ENCODE results near the gene SERPING1.
"Not testable (repeated sequence)": the region's sequence is repeated elsewhere in the genome, so short reads cannot be mapped to it uniquely, and the experiment has no call there.

The SERPING1 gene

DNA sequence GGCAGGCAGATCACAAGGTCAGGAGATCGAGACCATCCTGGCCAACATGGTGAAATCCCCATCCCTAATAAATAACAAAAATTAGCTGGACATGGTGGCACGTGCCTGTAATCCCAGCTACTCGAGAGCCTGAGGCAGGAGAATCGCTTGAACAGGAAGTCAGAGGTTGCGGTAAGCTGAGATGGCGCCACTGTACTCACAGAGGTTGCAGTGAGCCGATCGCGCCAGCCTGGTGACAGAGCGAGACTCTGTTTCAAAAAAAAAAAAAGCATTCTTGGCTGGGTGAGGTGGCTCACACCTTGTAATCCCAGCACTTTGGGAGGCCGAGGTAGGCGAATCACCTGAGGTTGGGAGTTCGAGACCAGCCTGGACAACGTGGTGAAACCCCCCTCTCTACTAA is 54.7 kb downstream of the SERPING1 start:
- DNase-seq (ENCODE audit: low read depth in 2 of 3, low spot score in 1 of 3) = not testable (repeated sequence)

DNA sequence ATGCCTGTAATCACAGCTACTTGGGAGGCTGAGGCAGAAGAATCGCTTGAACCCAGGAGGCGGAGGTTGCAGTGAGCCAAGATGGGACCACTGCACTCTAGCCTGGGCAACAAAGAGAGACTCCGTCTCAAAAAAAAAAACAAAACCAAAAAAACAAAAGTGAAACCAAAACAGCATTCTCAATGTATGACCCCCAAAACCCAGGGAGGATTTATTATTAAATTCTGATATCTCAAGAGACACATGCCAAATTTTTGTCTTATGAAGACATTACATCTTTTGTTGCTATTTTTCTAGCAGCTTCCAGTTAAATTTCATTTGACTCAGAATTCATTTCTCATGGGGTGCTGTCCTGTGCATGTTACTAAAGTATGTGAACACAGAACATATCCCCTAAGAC is 55.2 kb downstream of the SERPING1 start:
- DNase-seq (ENCODE audit: low read depth in 2 of 3, low spot score in 1 of 3) = no peak

- no peak for DNase-seq (ENCODE audit: low read depth in 2 of 3, low spot score in 1 of 3)
These were observed 55.7 kb downstream of the SERPING1 start for GRCh38 chr11:57653163-57653562.

DNA sequence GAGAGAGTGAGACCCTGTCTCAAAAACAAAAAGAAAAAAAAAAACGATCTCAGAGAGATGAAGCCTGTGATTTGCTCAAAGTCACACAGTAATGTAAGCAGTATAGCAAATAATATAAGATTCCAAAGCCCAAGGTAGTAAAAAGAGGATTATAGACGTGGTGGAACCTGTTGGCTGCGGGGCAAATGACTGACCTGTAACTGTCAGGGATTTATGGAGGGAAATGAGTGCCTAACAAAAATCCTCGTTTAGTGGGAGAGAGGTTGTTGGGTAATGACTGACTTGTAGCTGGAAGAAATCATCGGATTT is 59.4 kb downstream of the SERPING1 start:
- no peak for DNase-seq (ENCODE audit: low read depth in 2 of 3, low spot score in 1 of 3)

DNA sequence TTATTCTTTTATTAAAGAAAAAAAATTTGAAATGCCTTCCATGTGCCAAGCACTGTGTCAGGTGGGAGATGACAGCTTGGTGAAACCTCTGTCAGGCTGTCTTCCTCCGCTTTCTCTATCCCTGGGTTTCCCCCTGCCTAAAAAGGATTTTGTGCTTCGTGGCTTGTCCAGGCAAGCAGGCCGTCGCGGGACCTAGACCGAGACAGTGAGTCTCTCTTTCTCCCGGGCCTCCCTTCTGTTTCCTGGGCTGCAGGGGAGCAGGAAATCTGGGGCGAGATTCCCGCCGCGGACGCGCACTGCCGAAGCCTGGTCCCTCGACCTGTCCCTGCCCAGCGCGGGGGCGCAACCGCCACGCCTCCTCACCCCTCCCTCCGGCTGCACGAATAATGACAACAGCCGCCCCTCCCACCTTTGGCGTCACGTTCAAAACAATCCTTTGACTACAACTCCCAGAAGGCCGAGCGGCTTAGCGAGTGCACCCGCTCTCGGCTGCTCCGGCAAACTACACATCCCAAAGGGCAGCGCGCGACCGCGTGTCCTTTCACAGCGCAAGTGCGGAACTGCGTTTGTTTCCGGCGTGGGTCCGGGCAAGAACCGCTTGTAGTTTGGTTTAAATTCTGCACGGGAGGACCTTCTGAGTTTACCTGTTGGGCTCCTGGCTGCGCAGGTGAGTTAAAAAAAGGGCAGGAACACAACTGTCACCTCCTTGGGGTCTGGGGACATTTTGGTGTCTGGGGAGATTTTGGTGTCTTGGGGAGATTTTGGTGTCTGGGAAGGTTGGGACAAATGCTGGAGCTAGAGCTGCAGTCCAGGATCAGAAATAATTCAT is 59.9 kb downstream of the SERPING1 start, which contains the start of gene CLP1:
Gene CLP1, plus strand, starts transcription at position 569 of the 829 bp plus-strand sequence. CDS start 1,715 bp downstream, outside the sequence.
- DNase-seq (ENCODE audit: low read depth in 2 of 3, low spot score in 1 of 3) = peak; percentile 97 to 99 (median 98)

GRCh38 chr11:57658023-57658361 is 60.5 kb downstream of the SERPING1 start:
- no peak for DNase-seq (ENCODE audit: low read depth in 2 of 3, low spot score in 1 of 3)

- DNase-seq (ENCODE audit: low read depth in 2 of 3, low spot score in 1 of 3) = no peak
These were observed 62.2 kb downstream of the SERPING1 start for GRCh38 chr11:57659669-57660068.

DNA sequence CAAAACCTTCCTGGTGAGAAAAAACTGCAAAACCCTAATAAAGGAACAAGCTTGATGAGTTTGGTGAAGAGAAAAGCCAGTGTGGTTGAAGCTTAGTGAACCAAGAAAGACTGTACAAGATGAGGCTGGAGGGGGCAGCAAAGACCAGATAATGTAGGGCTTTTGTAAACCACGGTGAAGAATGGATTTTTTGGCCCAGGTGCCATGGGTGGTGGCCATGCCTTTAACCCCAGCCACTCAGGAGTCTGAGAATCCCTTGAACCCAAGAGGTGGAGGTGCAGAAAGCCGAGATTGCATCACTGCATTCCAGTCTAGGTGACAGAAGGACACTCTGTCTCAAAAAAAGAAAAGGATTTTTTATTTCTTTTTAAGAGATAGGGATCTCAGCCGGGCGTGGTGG is 65.4 kb downstream of the SERPING1 start:
- DNase-seq (ENCODE audit: low read depth in 2 of 3, low spot score in 1 of 3) = no peak

- no peak for DNase-seq (ENCODE audit: low read depth in 2 of 3, low spot score in 1 of 3)
These were observed 66.5 kb downstream of the SERPING1 start for GRCh38 chr11:57663975-57664374.
